HCT116 (cell line): Measurements from ENCODE around the gene RBM20. TPM values are rescaled to one million over a fixed set of nuclear protein-coding genes. Genes with fewer than 3 reads are reported as not detected.

ENCODE experiments used
- ATAC-seq: fragments of 200-7000 bp; cut with Tn5 transposase; 2 replicates; pipeline ENCODE4 v1.9.1; 2020; ENCODE audit warnings: mild to moderate bottlenecking, moderate library complexity
- BruUV-seq: library from RNA; stranded (reverse); fragments of 400-500 nt; replicated peaks from 2 replicates; lab custom pipeline; 2021; lab: Mats Ljungman, UMichigan
- CTCF ChIA-PET: fragments of 300-600 bp; sonication (Branson Sonifier 250); formaldehyde crosslinking; loops from one replicate; lab custom pipeline; 2021; ENCODE audit warnings: antibody characterized with exemption; lab: Charles Lee
- POLR2A ChIA-PET: fragments of 300-600, 350-600 bp; sonication (Branson Sonifier 250); formaldehyde crosslinking; loops from one replicate; lab custom pipeline; 2021; ENCODE audit warnings: antibody characterized with exemption; lab: Charles Lee
- RAD21 ChIA-PET, 2 experiments: fragments of 300-600 bp; sonication (Branson Sonifier 250); formaldehyde crosslinking; loops; one replicate each; lab custom pipeline; 2023; ENCODE audit warnings: low total read pairs in 2 of 2; ENCODE audit not compliant: uncharacterized antibody in 2 of 2, unreplicated experiment in 2 of 2, low non-redundant PET in 1 of 2; lab: Charles Lee
- DNase-seq: peaks from one replicate; pipeline ENCODE4 v3.0.0-alpha.2; 2010; ENCODE audit warnings: low read depth, low spot score
- H2AFZ ChIP-seq: fragments of 200-600 bp; shearing (Covaris generic), sonication (generic); 2 replicates; pipeline ENCODE4 v1.6.1; 2017; ENCODE audit warnings: low read depth, mixed run types, mixed read lengths, antibody characterized with exemption, low read length; ENCODE audit not compliant: poor library complexity, severe bottlenecking
- H3K27ac ChIP-seq: 2 replicates; pipeline ENCODE4 v1.5.1; 2012; ENCODE audit warnings: low read depth, low read length
- H3K27me3 ChIP-seq: fragments of 200-600 bp; sonication (generic); 2 replicates; pipeline ENCODE4 v1.6.1; 2016; ENCODE audit warnings: mixed run types, low read length, mixed read lengths; ENCODE audit not compliant: insufficient read depth
- H3K36me3 ChIP-seq, 2 experiments: fragments of 200-500 bp in 1 of 2; fragments of 200-600 bp in 1 of 2; sonication (Bioruptor generic) in 1 of 2; sonication (generic) in 1 of 2; 2 replicates each; pipeline versions ENCODE4 v1.5.1 to v1.6.1; 2014 to 2016; ENCODE audit warnings: low read length in 2 of 2, inconsistent platforms in 1 of 2, mixed read lengths in 1 of 2, mixed run types in 1 of 2; ENCODE audit not compliant: insufficient read depth in 2 of 2, control insufficient read depth in 1 of 2
- H3K4me1 ChIP-seq, 2 experiments: fragments of 200-600 bp in 1 of 2; sonication (generic) in 1 of 2; 2 replicates each; pipeline versions ENCODE4 v1.5.1 to v1.6.1; 2012 to 2017; ENCODE audit warnings: low read length in 2 of 2, inconsistent platforms in 1 of 2, mild to moderate bottlenecking in 1 of 2, mixed read lengths in 1 of 2, mixed run types in 1 of 2, moderate library complexity in 1 of 2; ENCODE audit not compliant: insufficient read depth in 2 of 2, control insufficient read depth in 1 of 2
- H3K4me2 ChIP-seq: fragments of 200-600 bp; sonication (generic); 2 replicates; pipeline ENCODE4 v1.6.1; 2017; ENCODE audit warnings: mixed run types, low read length, mixed read lengths
- H3K4me3 ChIP-seq, 2 experiments: fragments of 200-600 bp in 1 of 2; sonication (generic) in 1 of 2; replicated peaks in 1 of 2; 2 replicates each; pipeline ENCODE4 v1.5.1; 2011 to 2016; ENCODE audit warnings: low read length in 2 of 2, control low read depth in 1 of 2, low read depth in 1 of 2, mild to moderate bottlenecking in 1 of 2, mixed read lengths in 1 of 2, mixed run types in 1 of 2
- H3K79me2 ChIP-seq: fragments of 200-600 bp; sonication (generic); 2 replicates; pipeline ENCODE4 v1.6.1; 2017; ENCODE audit warnings: mild to moderate bottlenecking, mixed run types, low read length, moderate library complexity, mixed read lengths; ENCODE audit not compliant: insufficient read depth
- H3K9ac ChIP-seq: fragments of 200-600 bp; sonication (generic); 2 replicates; pipeline ENCODE4 v1.6.1; 2016; ENCODE audit warnings: low read length, mixed read lengths
- H3K9me2 ChIP-seq: fragments of 200-600 bp; sonication (generic), shearing (Covaris generic); 2 replicates; pipeline ENCODE4 v1.6.1; 2017; ENCODE audit warnings: mixed run types, mild to moderate bottlenecking, moderate library complexity; ENCODE audit not compliant: insufficient read depth
- H3K9me3 ChIP-seq, 2 experiments: fragments of 200-500 bp in 1 of 2; fragments of 200-600 bp in 1 of 2; sonication (Bioruptor generic) in 1 of 2; sonication (generic) in 1 of 2; 2 replicates each; pipeline ENCODE4 v1.6.1; 2014 to 2017; ENCODE audit warnings: low read length in 2 of 2, mixed read lengths in 2 of 2, inconsistent platforms in 1 of 2, low read depth in 1 of 2, mild to moderate bottlenecking in 1 of 2, mixed run types in 1 of 2, moderate library complexity in 1 of 2; ENCODE audit not compliant: control insufficient read depth in 1 of 2, insufficient read depth in 1 of 2
- H4K20me1 ChIP-seq: fragments of 200-600 bp; sonication (generic), shearing (Covaris generic); 2 replicates; pipeline ENCODE4 v1.6.1; 2017; ENCODE audit warnings: mixed run types, mild to moderate bottlenecking, moderate library complexity; ENCODE audit not compliant: insufficient read depth
- CBX3 ChIP-seq: IDR thresholded peaks from 2 replicates; pipeline ENCODE4 v1.6.1; 2012; ENCODE audit warnings: low read depth
- EZH2 ChIP-seq: fragments of 200-600 bp; sonication (generic); IDR thresholded peaks from 2 replicates; pipeline ENCODE4 v1.6.1; 2017; ENCODE audit warnings: antibody characterized with exemption, mixed run types
- FOSL1 ChIP-seq: IDR thresholded peaks from 2 replicates; pipeline ENCODE4 v1.6.1; 2012; ENCODE audit warnings: low read depth
- MAX ChIP-seq: IDR thresholded peaks from 2 replicates; pipeline ENCODE4 v1.6.1; 2012
- POLR2A ChIP-seq: IDR thresholded peaks from 2 replicates; pipeline ENCODE4 v1.7.0; 2011; ENCODE audit warnings: borderline replicate concordance; ENCODE audit not compliant: insufficient read depth, insufficient read length; ENCODE audit errors: extremely low read depth
- RAD21 ChIP-seq: IDR thresholded peaks from 2 replicates; pipeline ENCODE4 v1.6.1; 2012; ENCODE audit warnings: low read depth, mild to moderate bottlenecking
- SIN3A ChIP-seq: IDR thresholded peaks from 2 replicates; pipeline ENCODE4 v1.6.1; 2012; ENCODE audit warnings: low read depth
- SP1 ChIP-seq: IDR thresholded peaks from 2 replicates; pipeline ENCODE4 v1.6.1; 2012; ENCODE audit warnings: low read depth
- ZBTB33 ChIP-seq: IDR thresholded peaks from 2 replicates; pipeline ENCODE4 v1.6.1; 2011; ENCODE audit warnings: mild to moderate bottlenecking, low read length, moderate library complexity; ENCODE audit not compliant: insufficient replicate concordance; ENCODE audit errors: extremely low read depth
- ZNF274 ChIP-seq: fragments of 200-500 bp; sonication (Bioruptor generic); IDR thresholded peaks from 2 replicates; pipeline ENCODE4 v1.6.1; 2014; ENCODE audit warnings: mild to moderate bottlenecking, low read depth, low read length, inconsistent platforms
- intact Hi-C: fragments of 100-400 bp; cut with micrococcal nuclease; formaldehyde crosslinking; loops from 2 replicates; pipeline ENCODE4 v1.10.0; 2022
- total RNA-seq: library from RNA; stranded (reverse); gene quantifications from one replicate; pipeline ENCODE4 v1.2.1, GENCODE V29; 2021; ENCODE audit not compliant: unreplicated experiment

The RBM20 gene
- total RNA-seq, 1 experiment from 2014 or later, result 2.0 TPM

GRCh38 chr10:110650265-110650668 is 6.1 kb downstream of the RBM20 start:
- CTCF ChIA-PET, result interaction anchor here (1.5 kb wide), 1 partner anchor 9 kb away, joined by 4 read pairs; no protein-coding TSS in a partner anchor

More at GRCh38 chr10:110650265-110650668, 6.1 kb downstream of the RBM20 start:
- H3K9ac ChIP-seq, result no peak overlapping the region
- no peak overlapping the region for H2AFZ ChIP-seq
- ChIA-PET RAD21 (no interaction called here), POLR2A (no interaction called here)
- no peak for ATAC-seq
- no peaks in the 10 kb centered on the region for H3K9me3 ChIP-seq
- no peak overlapping the region for H3K4me3 ChIP-seq
- H3K36me3 ChIP-seq, result no peaks in the 10 kb centered on the region
- H3K9me2 ChIP-seq, result no peaks in the 10 kb centered on the region
- H3K4me1 ChIP-seq, result peaks cover 2% of the 10 kb centered on the region in 2 experiments; a peak in 2 of 4 replicates
- no TSS peak for BruUV-seq
- no peaks in the 10 kb centered on the region for H3K27me3 ChIP-seq
- DNase-seq, result no peak
- no peaks in the 10 kb centered on the region for H3K79me2 ChIP-seq
- no peak overlapping the region for H3K4me2 ChIP-seq
- intact Hi-C loops, result no loop called here
- TF ChIP-seq CBX3, result no peak
- TF ChIP-seq POLR2A, result no peak
- no peak for TF ChIP-seq MAX
- TF ChIP-seq SP1, result no peak
- TF ChIP-seq ZNF274, result no peak
- TF ChIP-seq RAD21, result no peak
- TF ChIP-seq SIN3A, result no peak
- no peak for TF ChIP-seq FOSL1
- no peak for TF ChIP-seq EZH2
- TF ChIP-seq ZBTB33, result no peak
- H4K20me1 ChIP-seq, result no peaks in the 10 kb centered on the region
- H3K27ac ChIP-seq, result no peak overlapping the region
